ENCODE results near the gene WDR53. TPM values are rescaled to one million over a fixed set of nuclear protein-coding genes. Genes with fewer than 3 reads are reported as not detected.

WDR53 gene
- total RNA-seq, 2 donors from 2014 or later, result 19.7 to 23.0 TPM

Other genes starting within 250 kb of the WDR53 start
- gene TM4SF19, start 230.2 kb downstream of the WDR53 start, total RNA-seq, result under 1 TPM in 1 of 2 donors, not detected in 1; 0.81 TPM
- 10 to 100 TPM; 51.4 to 53.2 TPM for gene UBXN7, start 136.1 kb downstream of the WDR53 start, total RNA-seq
- 10 to 100 TPM; 22.2 to 29.9 TPM for gene RNF168, start 64.8 kb downstream of the WDR53 start, total RNA-seq
- not detected for gene SMCO1, start 53.2 kb downstream of the WDR53 start, total RNA-seq
- gene FBXO45, start 106 bp upstream of the WDR53 start, total RNA-seq, result 10 to 100 TPM; 17.7 to 22.3 TPM
- gene NRROS, start 71.1 kb upstream of the WDR53 start, total RNA-seq, result 10 to 100 TPM; 40.3 to 55.7 TPM
- gene CEP19, start 143.7 kb upstream of the WDR53 start, total RNA-seq, result 1 to 10 TPM; 2.3 to 4.2 TPM
- 10 to 100 TPM; 28.1 to 33.6 TPM for gene PIGX, start 143.8 kb upstream of the WDR53 start, total RNA-seq
- 10 to 100 TPM; 70.1 to 83.3 TPM for gene PAK2, start 171.3 kb upstream of the WDR53 start, total RNA-seq